ENCODE data around the gene ABCA9.

ABCA9 gene

GRCh38 chr17:68943123-68943811 is 117.5 kb downstream of the ABCA9 start:
- Histone ChIP-seq H3K36me3 (ENCODE audit: insufficient read depth, insufficient read length, low read length) (no peaks in the 10 kb centered on the region), H3K4me1 (ENCODE audit: insufficient read depth, insufficient read length) (no peaks in the 10 kb centered on the region), H3K9ac (ENCODE audit: insufficient read length, low read depth) (no peak overlapping the region), H3K4me3 (ENCODE audit: insufficient read length, low read depth) (no peak overlapping the region), H3K9me3 (ENCODE audit: insufficient read depth, low read length) (no peaks in the 10 kb centered on the region), H3K27me3 (ENCODE audit: insufficient read depth, insufficient read length) (no peaks in the 10 kb centered on the region)
- TF ChIP-seq YY1 (IDR thresholded peaks at IDR 0.05; ENCODE audit: insufficient read depth, insufficient read length): no peak
- no peak for TF ChIP-seq ZNF274 (IDR thresholded peaks at IDR 0.05; ENCODE audit: low read depth, low read length)
- no peak for TF ChIP-seq SUZ12 (IDR thresholded peaks at IDR 0.05; ENCODE audit: extremely low read depth, insufficient read depth, insufficient read length)
- no peak for DNase-seq (ENCODE audit: low read depth, low spot score)

- H3K9ac ChIP-seq (ENCODE audit: insufficient read length, low read depth): no peak overlapping the region
- H3K4me1 ChIP-seq (ENCODE audit: insufficient read depth, insufficient read length): no peaks in the 10 kb centered on the region
- H3K36me3 ChIP-seq (ENCODE audit: insufficient read depth, insufficient read length, low read length): no peaks in the 10 kb centered on the region
- DNase-seq (ENCODE audit: low read depth, low spot score): no peak
- no peaks in the 10 kb centered on the region for H3K27me3 ChIP-seq (ENCODE audit: insufficient read depth, insufficient read length)
- no peak overlapping the region for H3K4me3 ChIP-seq (ENCODE audit: insufficient read length, low read depth)
- no peak for TF ChIP-seq ZNF274 (IDR thresholded peaks at IDR 0.05; ENCODE audit: low read depth, low read length)
- no peak for TF ChIP-seq YY1 (IDR thresholded peaks at IDR 0.05; ENCODE audit: insufficient read depth, insufficient read length)
- no peak for TF ChIP-seq SUZ12 (IDR thresholded peaks at IDR 0.05; ENCODE audit: extremely low read depth, insufficient read depth, insufficient read length)
- no peaks in the 10 kb centered on the region for H3K9me3 ChIP-seq (ENCODE audit: insufficient read depth, low read length)
Measured at GRCh38 chr17:68942389-68942788, 118.3 kb downstream of the ABCA9 start.

GRCh38 chr17:68941761-68942160 is 119.0 kb downstream of the ABCA9 start:
- H3K27me3 ChIP-seq (ENCODE audit: insufficient read depth, insufficient read length): no peaks in the 10 kb centered on the region
- TF ChIP-seq SUZ12 (IDR thresholded peaks at IDR 0.05; ENCODE audit: extremely low read depth, insufficient read depth, insufficient read length): no peak
- TF ChIP-seq YY1 (IDR thresholded peaks at IDR 0.05; ENCODE audit: insufficient read depth, insufficient read length): no peak
- TF ChIP-seq ZNF274 (IDR thresholded peaks at IDR 0.05; ENCODE audit: low read depth, low read length): no peak
- no peak overlapping the region for H3K4me3 ChIP-seq (ENCODE audit: insufficient read length, low read depth)
- H3K9me3 ChIP-seq (ENCODE audit: insufficient read depth, low read length): no peaks in the 10 kb centered on the region
- H3K36me3 ChIP-seq (ENCODE audit: insufficient read depth, insufficient read length, low read length): no peaks in the 10 kb centered on the region
- no peak for DNase-seq (ENCODE audit: low read depth, low spot score)
- no peaks in the 10 kb centered on the region for H3K4me1 ChIP-seq (ENCODE audit: insufficient read depth, insufficient read length)
- H3K9ac ChIP-seq (ENCODE audit: insufficient read length, low read depth): no peak overlapping the region

GRCh38 chr17:68939195-68939594 is 121.5 kb downstream of the ABCA9 start:
- H3K4me3 ChIP-seq (ENCODE audit: insufficient read length, low read depth): no peak overlapping the region
- H3K9ac ChIP-seq (ENCODE audit: insufficient read length, low read depth): no peak overlapping the region
- DNase-seq (ENCODE audit: low read depth, low spot score): no peak
- no peaks in the 10 kb centered on the region for H3K27me3 ChIP-seq (ENCODE audit: insufficient read depth, insufficient read length)
- TF ChIP-seq ZNF274 (IDR thresholded peaks at IDR 0.05; ENCODE audit: low read depth, low read length) (no peak), SUZ12 (IDR thresholded peaks at IDR 0.05; ENCODE audit: extremely low read depth, insufficient read depth, insufficient read length) (no peak), YY1 (IDR thresholded peaks at IDR 0.05; ENCODE audit: insufficient read depth, insufficient read length) (no peak)
- no peaks in the 10 kb centered on the region for H3K9me3 ChIP-seq (ENCODE audit: insufficient read depth, low read length)
- H3K36me3 ChIP-seq (ENCODE audit: insufficient read depth, insufficient read length, low read length): no peaks in the 10 kb centered on the region
- H3K4me1 ChIP-seq (ENCODE audit: insufficient read depth, insufficient read length): no peaks in the 10 kb centered on the region

GRCh38 chr17:68937890-68938514 is 122.7 kb downstream of the ABCA9 start:
- Histone ChIP-seq H3K9me3 (ENCODE audit: insufficient read depth, low read length) (no peaks in the 10 kb centered on the region), H3K4me3 (ENCODE audit: insufficient read length, low read depth) (no peak overlapping the region), H3K9ac (ENCODE audit: insufficient read length, low read depth) (no peak overlapping the region), H3K27me3 (ENCODE audit: insufficient read depth, insufficient read length) (no peaks in the 10 kb centered on the region), H3K36me3 (ENCODE audit: insufficient read depth, insufficient read length, low read length) (no peaks in the 10 kb centered on the region), H3K4me1 (ENCODE audit: insufficient read depth, insufficient read length) (no peaks in the 10 kb centered on the region)
- DNase-seq (ENCODE audit: low read depth, low spot score): no peak
- TF ChIP-seq ZNF274 (IDR thresholded peaks at IDR 0.05; ENCODE audit: low read depth, low read length) (no peak), SUZ12 (IDR thresholded peaks at IDR 0.05; ENCODE audit: extremely low read depth, insufficient read depth, insufficient read length) (no peak), YY1 (IDR thresholded peaks at IDR 0.05; ENCODE audit: insufficient read depth, insufficient read length) (no peak)

GRCh38 chr17:68927516-68927915 is 133.2 kb downstream of the ABCA9 start:
- Histone ChIP-seq H3K36me3 (ENCODE audit: insufficient read depth, insufficient read length, low read length) (no peaks in the 10 kb centered on the region), H3K27me3 (ENCODE audit: insufficient read depth, insufficient read length) (no peaks in the 10 kb centered on the region), H3K4me1 (ENCODE audit: insufficient read depth, insufficient read length) (no peaks in the 10 kb centered on the region), H3K9ac (ENCODE audit: insufficient read length, low read depth) (no peak overlapping the region), H3K9me3 (ENCODE audit: insufficient read depth, low read length) (no peaks in the 10 kb centered on the region), H3K4me3 (ENCODE audit: insufficient read length, low read depth) (no peak overlapping the region)
- no peak for DNase-seq (ENCODE audit: low read depth, low spot score)
- TF ChIP-seq ZNF274 (IDR thresholded peaks at IDR 0.05; ENCODE audit: low read depth, low read length) (no peak), SUZ12 (IDR thresholded peaks at IDR 0.05; ENCODE audit: extremely low read depth, insufficient read depth, insufficient read length) (no peak), YY1 (IDR thresholded peaks at IDR 0.05; ENCODE audit: insufficient read depth, insufficient read length) (no peak)

All from NT2/D1 (cell line).